K562 (cell line): ENCODE measurements around the gene HOXB6. TPM values are rescaled to one million over a fixed set of nuclear protein-coding genes. Genes with fewer than 3 reads are reported as not detected.
A peak's percentile ranks its signal among the peaks of the same experiment; 100 is the strongest.

Experiments
- NONO ChIP-seq, 2 experiments: fragments of 200-400 bp in 1 of 2; fragments of 450-650 bp in 1 of 2; formaldehyde crosslinking in 1 of 2; IDR thresholded peaks; 2 replicates each; pipeline ENCODE4 v1.6.1; 2017; ENCODE audit warnings: low read depth in 2 of 2, mild to moderate bottlenecking in 2 of 2, moderate library complexity in 2 of 2, low read length in 1 of 2
- OTX1 ChIP-seq: fragments of 450-650 bp; formaldehyde crosslinking; IDR thresholded peaks from 2 replicates; pipeline ENCODE4 v1.4.0; 2022; ENCODE audit warnings: mild to moderate bottlenecking
- PHB ChIP-seq: fragments of 250-450 bp; sonication (Bioruptor Pico); IDR thresholded peaks from 2 replicates; pipeline ENCODE4 v1.5.0; 2021
- PHTF2 ChIP-seq: fragments of 250-450 bp; sonication (Bioruptor Pico); IDR thresholded peaks from 2 replicates; pipeline ENCODE4 v1.5.0; 2021; ENCODE audit warnings: mild to moderate bottlenecking
- PPARD ChIP-seq: fragments of 250-450 bp; sonication (Bioruptor Pico); IDR thresholded peaks from 2 replicates; pipeline ENCODE4 v1.8.0; 2022; ENCODE audit warnings: inconsistent platforms, mild to moderate bottlenecking, moderate library complexity
- SRSF3 ChIP-seq: fragments of 200-400 bp; formaldehyde crosslinking; IDR thresholded peaks from 2 replicates; pipeline ENCODE4 v1.6.1; 2016; ENCODE audit warnings: mild to moderate bottlenecking, low read length, moderate library complexity; ENCODE audit not compliant: insufficient read depth
- TEAD4 ChIP-seq, 2 experiments: sonication (generic) in 1 of 2; formaldehyde crosslinking in 1 of 2; IDR thresholded peaks; 2 replicates each; pipeline versions ENCODE4 v1.6.1 to v1.8.0; 2012 to 2022; ENCODE audit warnings: borderline replicate concordance in 1 of 2, inconsistent platforms in 1 of 2, low read length in 1 of 2, mild to moderate bottlenecking in 1 of 2, missing genetic modification reagents in 1 of 2
- ZBTB11 ChIP-seq, 3 experiments: fragments of 200-800 bp in 1 of 3; fragments of 250-450 bp in 1 of 3; fragments of 450-650 bp in 1 of 3; sonication (Bioruptor Pico) in 1 of 3; sonication (Bioruptor generic) in 1 of 3; formaldehyde crosslinking in 1 of 3; IDR thresholded peaks; 2 replicates each; pipeline versions ENCODE4 v1.6.1 to v1.8.0; 2016 to 2022; ENCODE audit warnings: mild to moderate bottlenecking in 2 of 3, missing genetic modification characterization in 2 of 3, missing compliant biosample characterization in 1 of 3, moderate library complexity in 1 of 3
- ZBTB34 ChIP-seq: fragments of 250-450 bp; sonication (Bioruptor Pico); IDR thresholded peaks from 2 replicates; pipeline ENCODE4 v1.8.0; 2021; ENCODE audit warnings: mild to moderate bottlenecking, moderate library complexity
- ZBTB49 ChIP-seq: sonication (generic); formaldehyde crosslinking; IDR thresholded peaks from 2 replicates; pipeline ENCODE4 v1.8.0; 2022; ENCODE audit warnings: missing genetic modification reagents, mild to moderate bottlenecking, borderline replicate concordance
- ZNF239 ChIP-seq: fragments of 250-450 bp; sonication (Bioruptor Pico); IDR thresholded peaks from 2 replicates; pipeline ENCODE4 v1.4.0; 2020; ENCODE audit warnings: mild to moderate bottlenecking
- ZNF347 ChIP-seq: fragments of 450-650 bp; formaldehyde crosslinking; IDR thresholded peaks from 2 replicates; pipeline ENCODE4 v1.4.0; 2020; ENCODE audit warnings: low read depth, mild to moderate bottlenecking, moderate library complexity
- ZNF444 ChIP-seq: fragments of 250-450 bp; sonication (Bioruptor Pico); IDR thresholded peaks from 2 replicates; pipeline ENCODE4 v1.4.0; 2020; ENCODE audit warnings: mild to moderate bottlenecking, moderate library complexity
- polyA plus RNA-seq, 8 experiments: library from polyadenylated mRNA; depleted of rRNA in 4 of 8; stranded (reverse) in 5 of 8; unstranded in 3 of 8; fragments of >200 nt; fragmentation: Nextera tagmentation in 2 of 8; fragmentation: Illumina TruSeq in 1 of 8; extraction: Ambion mirVana in 2 of 8; extraction: Trizol in 1 of 8; gene quantifications; 2 replicates each; pipeline versions ENCODE4 v1.2.1 to v1.2.3, GENCODE V29; 2011 to 2014; ENCODE audit warnings: inconsistent platforms in 1 of 8, missing spikeins in 1 of 8
- total RNA-seq, 7 experiments: library from RNA; depleted of rRNA in 6 of 7; stranded (reverse); fragments of >200 nt in 6 of 7; fragmentation: Illumina TruSeq in 2 of 7; extraction: Trizol in 2 of 7; gene quantifications; 2 replicates each; pipeline versions ENCODE4 v1.2.1 to v1.2.3, GENCODE V29; 2011 to 2021; ENCODE audit warnings: low replicate concordance in 1 of 7
- TF ChIP-seq, protein P1 (sequence below): fragments of 250-450 bp; sonication (Bioruptor Pico); IDR thresholded peaks from 2 replicates; pipeline ENCODE4 v1.5.0; 2020; ENCODE audit warnings: mild to moderate bottlenecking, borderline replicate concordance
- TF ChIP-seq, protein P2 (sequence below): fragments of 450-650 bp; IDR thresholded peaks from 2 replicates; pipeline ENCODE4 v1.6.1; 2016; ENCODE audit warnings: missing biosample characterization, missing genetic modification characterization

HOXB6 gene
- total and polyA plus RNA-seq, 9 of the 15 experiments (the other 6 are each of a cell fraction or from before 2014, with no cell fraction given) = 1.2 to 14.8 (median 4.9) TPM

GRCh38 chr17:48625495-48626244 is 20.9 kb upstream of the HOXB6 start (continued):
- TF ChIP-seq ZNF347 (CRISPR knock-in tag) (no peak), PHTF2 (CRISPR knock-in tag) (peak; percentile 54; the same call in 1 of the 2 replicates), PPARD (no peak), PHB (CRISPR knock-in tag) (0 out of 2 replicates have a peak, but pooled peaks have one; percentile 74), ZBTB11 (CRISPR knock-in tag; IDR thresholded peaks at IDR 0.05) (0 out of 6 replicates have a peak, but pooled peaks of 1 of the 3 experiments have one; percentile 1), NONO (IDR thresholded peaks at IDR 0.05; ENCODE audit: low read depth in 2 of 2, low read length in 1 of 2) (peak; percentile 29 to 53; a peak in 2 of 4 replicates), ZBTB34 (CRISPR knock-in tag) (no peak), ZBTB49 (CRISPR knock-in tag) (no peak), ZNF444 (CRISPR knock-in tag) (no peak), TEAD4 (IDR thresholded peaks at IDR 0.05; ENCODE audit: low read length) (no peak), TEAD4 (CRISPR knock-in tag; IDR thresholded peaks at IDR 0.05; ENCODE audit: borderline replicate concordance) (no peak), ZNF239 (0 out of 2 replicates have a peak, but pooled peaks have one; percentile 14), SRSF3 (peak; percentile 97), OTX1 (CRISPR knock-in tag) (peak; percentile 89)
- TF ChIP-seq, protein P1, sequence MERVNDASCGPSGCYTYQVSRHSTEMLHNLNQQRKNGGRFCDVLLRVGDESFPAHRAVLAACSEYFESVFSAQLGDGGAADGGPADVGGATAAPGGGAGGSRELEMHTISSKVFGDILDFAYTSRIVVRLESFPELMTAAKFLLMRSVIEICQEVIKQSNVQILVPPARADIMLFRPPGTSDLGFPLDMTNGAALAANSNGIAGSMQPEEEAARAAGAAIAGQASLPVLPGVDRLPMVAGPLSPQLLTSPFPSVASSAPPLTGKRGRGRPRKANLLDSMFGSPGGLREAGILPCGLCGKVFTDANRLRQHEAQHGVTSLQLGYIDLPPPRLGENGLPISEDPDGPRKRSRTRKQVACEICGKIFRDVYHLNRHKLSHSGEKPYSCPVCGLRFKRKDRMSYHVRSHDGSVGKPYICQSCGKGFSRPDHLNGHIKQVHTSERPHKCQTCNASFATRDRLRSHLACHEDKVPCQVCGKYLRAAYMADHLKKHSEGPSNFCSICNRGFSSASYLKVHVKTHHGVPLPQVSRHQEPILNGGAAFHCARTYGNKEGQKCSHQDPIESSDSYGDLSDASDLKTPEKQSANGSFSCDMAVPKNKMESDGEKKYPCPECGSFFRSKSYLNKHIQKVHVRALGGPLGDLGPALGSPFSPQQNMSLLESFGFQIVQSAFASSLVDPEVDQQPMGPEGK (CRISPR knock-in tag) = no peak
- TF ChIP-seq, protein P2, sequence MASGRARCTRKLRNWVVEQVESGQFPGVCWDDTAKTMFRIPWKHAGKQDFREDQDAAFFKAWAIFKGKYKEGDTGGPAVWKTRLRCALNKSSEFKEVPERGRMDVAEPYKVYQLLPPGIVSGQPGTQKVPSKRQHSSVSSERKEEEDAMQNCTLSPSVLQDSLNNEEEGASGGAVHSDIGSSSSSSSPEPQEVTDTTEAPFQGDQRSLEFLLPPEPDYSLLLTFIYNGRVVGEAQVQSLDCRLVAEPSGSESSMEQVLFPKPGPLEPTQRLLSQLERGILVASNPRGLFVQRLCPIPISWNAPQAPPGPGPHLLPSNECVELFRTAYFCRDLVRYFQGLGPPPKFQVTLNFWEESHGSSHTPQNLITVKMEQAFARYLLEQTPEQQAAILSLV (tag) = no peak
